HG03571 (cell line): ENCODE measurements around the gene STK24.
"Not testable (repeated sequence)": the region's sequence is repeated elsewhere in the genome, so short reads cannot be mapped to it uniquely, and the experiment has no call there.

ENCODE experiments used
- ATAC-seq: cut with Tn5 transposase; IDR thresholded peaks from one replicate; pipeline ENCODE4 v1.9.1; 2021; ENCODE audit not compliant: unreplicated experiment

Gene STK24

GRCh38 chr13:98420554-98421175 is 156.2 kb downstream of the STK24 start:
- no peak for ATAC-seq

DNA sequence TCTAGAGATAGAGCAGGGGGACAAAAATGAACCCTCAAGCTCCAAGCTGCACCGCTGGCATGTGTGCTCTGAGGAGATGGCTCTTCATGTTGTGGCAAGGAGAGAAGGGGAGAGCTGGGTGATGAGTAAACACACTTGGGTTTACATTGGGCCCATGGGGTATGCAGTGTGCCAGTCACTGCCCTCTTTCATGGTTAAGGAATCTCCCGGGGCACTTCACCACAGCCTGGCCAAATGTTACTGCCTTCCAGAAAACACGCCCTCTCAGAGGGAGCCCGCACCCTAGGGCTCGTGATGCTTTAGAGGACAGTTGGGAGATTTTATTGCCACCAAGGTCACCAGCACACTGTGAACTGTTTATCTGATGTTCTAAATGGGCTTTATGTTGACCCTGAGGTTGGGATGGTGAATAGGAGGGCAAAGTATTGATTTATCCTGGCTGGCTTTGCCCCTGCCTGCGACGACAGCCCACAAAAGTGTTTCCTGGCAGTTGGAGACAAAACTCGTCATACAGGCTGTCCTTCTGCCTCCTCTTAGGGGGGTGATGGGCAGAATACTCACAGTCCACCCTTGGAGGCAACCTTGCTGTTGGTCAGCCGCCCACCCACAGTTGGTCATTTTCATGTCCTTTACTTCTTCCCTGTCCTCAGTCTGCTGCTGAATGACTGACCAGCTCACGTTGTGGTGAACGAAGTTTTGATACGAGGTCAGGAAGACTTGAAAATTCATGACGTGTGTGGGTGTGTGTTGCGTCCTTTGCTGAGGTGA is 156.9 kb downstream of the STK24 start:
- ATAC-seq: no peak

- ATAC-seq: no peak
Measured at GRCh38 chr13:98416408-98416807, 160.5 kb downstream of the STK24 start.

DNA sequence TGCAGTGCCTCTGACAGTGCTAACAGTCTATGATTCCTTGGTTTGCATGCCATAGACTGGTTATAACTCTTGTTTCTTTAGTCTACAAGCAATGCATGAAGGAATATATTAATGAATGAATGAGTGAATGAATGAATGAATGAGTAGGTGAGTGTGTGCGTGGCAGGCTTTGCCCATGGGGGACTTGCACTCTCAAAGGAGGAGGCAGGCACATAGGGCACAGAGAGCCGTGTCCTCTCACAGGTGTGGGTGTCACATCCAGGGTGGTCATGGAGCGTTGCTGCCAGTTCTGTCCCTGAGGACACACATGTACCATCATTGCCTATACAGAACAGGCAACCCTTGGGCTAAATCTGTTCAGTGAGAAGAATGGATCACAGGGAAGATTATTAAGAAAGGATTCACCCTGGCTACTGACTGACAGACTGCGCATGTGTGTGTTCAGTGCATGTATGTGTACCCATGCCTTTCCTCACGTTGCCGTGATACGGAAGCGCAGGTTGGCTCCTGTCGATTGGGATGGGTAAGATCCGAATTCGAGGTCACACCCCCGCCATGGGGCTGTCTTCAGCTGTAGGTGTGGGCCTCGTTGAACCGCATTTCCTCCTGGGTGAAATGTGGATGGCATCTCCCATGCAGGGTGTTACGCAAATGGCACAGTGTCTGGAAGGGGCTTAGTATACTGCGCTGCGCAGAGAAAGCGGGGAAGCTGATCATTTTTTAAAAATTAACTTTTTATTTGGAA is 161.4 kb downstream of the STK24 start:
- ATAC-seq: no peak

- no peak for ATAC-seq
Measured at GRCh38 chr13:98413796-98414195, 163.1 kb downstream of the STK24 start.

- not testable (repeated sequence) for ATAC-seq
Measured at GRCh38 chr13:98413278-98413677, 163.6 kb downstream of the STK24 start.

DNA sequence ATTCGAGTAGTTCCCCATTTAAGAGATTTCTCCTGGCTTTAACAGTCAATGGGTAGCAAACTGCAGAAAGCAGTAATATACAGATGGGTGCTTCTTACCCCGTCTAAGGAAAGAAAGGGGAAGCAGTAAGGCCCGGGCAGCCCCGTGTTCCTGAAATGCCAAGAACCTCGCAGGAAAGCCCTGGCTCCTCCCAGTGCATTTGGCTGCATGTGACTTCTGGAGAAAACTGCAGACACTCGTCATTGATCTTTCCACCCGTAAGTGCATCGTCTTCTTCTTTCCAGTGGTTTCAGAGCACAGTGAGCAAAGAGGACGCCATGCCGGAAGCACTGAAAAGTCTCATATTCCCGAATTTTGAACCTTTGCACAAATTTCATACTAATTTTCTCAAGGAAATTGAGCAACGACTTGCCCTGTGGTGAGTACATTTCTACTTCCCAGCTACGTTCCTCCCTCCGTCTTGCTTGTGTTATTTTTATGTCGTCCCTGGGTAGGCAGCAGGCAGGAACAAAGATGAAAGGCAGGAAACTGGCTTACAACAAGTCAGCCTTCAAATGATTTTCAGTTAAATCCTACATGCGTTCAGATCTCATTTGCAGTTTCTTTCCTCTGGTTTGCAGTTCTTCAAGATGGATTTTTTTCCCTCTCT is 165.2 kb downstream of the STK24 start:
- ATAC-seq: no peak

DNA sequence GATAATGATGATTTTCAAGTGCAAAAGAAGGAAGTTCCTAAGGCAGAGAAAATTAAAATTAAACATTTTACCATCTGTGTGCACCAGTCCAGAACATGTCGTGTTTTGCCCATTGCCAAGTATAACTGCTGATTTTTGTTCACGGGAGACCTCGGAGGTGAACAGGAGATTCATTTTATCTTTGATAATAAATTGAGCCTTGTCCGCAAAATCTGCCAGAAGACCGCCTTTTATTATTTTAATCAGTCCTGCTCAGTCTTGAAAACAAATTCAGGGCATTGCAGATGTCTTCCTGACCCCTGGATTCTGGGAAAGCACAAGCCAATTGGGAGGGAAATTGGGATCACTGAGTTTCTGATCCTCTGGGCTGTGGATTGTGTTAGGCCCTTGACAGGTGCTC is 165.9 kb downstream of the STK24 start:
- ATAC-seq: no peak

DNA sequence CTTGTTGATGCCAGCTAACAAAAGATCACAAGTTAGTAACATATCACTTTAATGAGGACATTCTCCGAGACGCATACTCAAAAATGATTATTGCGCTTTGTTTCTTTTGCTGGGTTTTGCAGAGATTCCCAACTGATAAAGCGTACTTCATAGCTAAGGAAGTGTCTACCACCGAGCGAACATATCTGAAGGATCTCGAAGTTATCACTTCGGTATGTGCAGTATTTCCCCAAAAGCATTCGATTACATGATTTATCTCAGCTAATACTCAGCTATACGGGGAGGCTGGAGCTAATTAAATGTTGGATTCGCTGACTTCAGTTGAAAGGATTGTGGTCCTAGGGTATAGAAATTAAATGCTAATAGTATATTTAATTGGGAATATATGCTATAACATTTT is 166.3 kb downstream of the STK24 start:
- ATAC-seq: no peak

- ATAC-seq: no peak
Measured at GRCh38 chr13:98409281-98409680, 167.6 kb downstream of the STK24 start.

DNA sequence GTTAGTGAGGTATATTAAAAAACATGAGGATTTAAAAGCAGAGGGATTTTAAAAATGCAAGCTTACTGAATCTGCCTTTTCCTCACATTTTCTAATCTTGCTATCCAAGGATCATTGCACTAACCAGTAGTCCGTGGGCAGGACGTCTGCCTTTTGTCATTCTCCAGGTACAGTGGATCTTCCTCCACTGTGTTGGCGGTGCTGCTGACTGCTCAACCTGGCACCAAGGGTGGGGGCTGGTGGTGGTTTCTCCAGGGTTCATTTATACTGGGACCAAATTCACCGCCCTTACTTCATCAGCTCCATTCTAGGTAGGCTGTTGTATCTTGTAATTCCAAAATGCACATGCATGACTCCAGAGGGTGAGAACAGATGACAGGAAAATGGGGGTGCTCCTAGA is 169.3 kb downstream of the STK24 start:
- ATAC-seq: no peak

DNA sequence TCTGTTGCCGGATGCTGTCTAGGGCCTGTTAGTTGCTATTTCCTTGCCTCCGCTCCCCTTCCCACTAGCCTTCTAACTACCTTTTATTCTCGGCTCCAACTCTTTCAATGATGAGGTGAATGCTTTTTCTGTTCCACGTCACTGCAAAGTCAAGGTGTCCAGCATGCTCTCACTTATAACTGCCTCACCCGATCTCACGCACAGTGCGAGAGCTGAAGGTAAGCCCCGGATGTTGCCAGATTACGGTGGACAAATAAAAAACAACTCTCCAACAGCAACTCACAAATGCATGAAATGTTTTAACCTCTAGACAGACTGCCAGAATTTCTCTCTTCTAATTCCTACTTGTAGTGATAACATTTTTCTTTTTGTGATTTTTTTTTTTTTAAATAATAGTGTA is 169.9 kb downstream of the STK24 start:
- no peak for ATAC-seq

GRCh38 chr13:98406427-98406826 is 170.5 kb downstream of the STK24 start:
- ATAC-seq: no peak

GRCh38 chr13:98405690-98406344 is 171.1 kb downstream of the STK24 start:
- ATAC-seq: no peak

GRCh38 chr13:98405107-98405571 is 171.8 kb downstream of the STK24 start:
- no peak for ATAC-seq

DNA sequence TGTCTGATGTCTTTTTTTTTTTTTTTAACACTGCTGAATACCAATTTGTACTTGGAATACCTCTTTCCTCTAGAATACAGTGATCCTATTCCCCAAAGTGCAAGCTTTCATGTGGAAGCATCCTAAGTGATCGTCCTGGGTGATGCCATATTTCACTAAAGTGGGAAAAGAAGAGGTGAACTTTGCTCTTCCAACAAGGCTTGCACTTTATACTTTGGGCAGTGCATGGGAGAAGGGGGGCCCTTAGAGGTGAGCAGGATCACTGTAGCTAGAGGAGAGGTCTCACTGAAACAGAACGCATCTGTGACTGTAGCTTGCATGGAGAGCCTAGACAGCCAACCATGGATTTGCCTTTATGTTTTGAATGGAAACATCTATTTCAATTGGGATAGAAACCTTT is 173.8 kb downstream of the STK24 start:
- no peak for ATAC-seq

DNA sequence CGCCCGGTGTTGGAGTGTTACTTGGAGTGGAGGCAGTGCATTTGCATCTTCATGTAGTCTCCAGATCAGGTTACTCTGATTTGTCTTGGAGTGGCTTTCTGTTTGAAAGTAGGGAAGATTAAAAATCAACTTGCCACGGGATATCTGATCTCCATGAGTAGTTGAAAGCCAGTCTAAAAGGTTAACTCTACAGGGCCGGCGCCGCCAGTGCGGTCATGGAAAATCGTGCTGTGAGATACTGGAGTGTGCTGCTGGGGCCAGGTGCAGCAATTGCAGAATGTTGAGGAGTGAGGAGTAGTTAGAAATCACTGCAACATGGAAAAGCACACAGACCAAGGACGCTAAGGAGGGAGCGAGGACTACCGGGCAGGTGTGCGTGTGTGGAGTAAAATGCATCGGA is 175.0 kb downstream of the STK24 start:
- no peak for ATAC-seq

- ATAC-seq: no peak
Measured at GRCh38 chr13:98399756-98400155, 177.2 kb downstream of the STK24 start.

GRCh38 chr13:98398581-98398980 is 178.3 kb downstream of the STK24 start:
- no peak for ATAC-seq

DNA sequence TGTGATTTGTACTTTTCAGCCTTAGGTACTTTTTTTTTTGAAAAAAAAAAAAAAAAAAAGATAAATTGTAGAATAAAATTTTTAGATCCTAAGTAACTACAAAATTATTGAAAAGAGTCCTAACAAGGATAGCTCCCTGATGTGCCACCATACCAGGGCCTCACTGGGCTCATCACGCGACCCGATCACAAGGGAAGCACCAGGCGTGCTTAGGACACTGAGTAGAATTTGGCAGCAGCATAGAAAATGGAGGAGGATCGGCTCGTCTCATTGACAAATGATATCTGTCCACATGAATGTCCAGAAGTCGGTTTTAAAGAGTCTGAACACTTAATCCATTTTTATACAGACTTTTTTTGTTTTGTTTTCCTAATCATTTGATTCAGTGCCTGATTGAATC is 179.0 kb downstream of the STK24 start:
- no peak for ATAC-seq

DNA sequence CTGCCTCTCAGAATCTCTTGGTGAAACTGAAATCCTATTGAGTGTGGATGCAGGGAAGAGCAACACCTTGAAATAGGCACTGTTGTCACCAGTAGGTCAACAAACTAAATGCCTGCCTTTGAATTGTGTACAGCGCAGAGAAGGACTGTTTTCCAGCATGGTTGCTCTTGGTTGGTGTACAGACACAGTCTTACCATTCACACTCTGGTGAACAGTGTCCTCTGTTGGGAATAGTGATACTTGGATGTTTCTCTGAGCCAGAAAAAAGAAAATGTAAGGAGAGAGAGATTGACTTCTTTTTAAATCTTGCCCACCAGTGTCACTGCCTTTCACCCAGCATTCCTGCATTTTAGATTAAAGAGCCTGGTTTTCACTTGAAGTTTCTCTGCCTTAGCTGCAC is 179.7 kb downstream of the STK24 start:
- ATAC-seq: no peak
